GM18499 (cell line): ENCODE results near the gene D2HGDH.

ENCODE experiments used
- ATAC-seq: cut with Tn5 transposase; IDR thresholded peaks from one replicate; pipeline ENCODE4 v1.9.1; 2021; ENCODE audit warnings: moderate number of reproducible peaks; ENCODE audit not compliant: insufficient read depth, unreplicated experiment

D2HGDH gene

DNA sequence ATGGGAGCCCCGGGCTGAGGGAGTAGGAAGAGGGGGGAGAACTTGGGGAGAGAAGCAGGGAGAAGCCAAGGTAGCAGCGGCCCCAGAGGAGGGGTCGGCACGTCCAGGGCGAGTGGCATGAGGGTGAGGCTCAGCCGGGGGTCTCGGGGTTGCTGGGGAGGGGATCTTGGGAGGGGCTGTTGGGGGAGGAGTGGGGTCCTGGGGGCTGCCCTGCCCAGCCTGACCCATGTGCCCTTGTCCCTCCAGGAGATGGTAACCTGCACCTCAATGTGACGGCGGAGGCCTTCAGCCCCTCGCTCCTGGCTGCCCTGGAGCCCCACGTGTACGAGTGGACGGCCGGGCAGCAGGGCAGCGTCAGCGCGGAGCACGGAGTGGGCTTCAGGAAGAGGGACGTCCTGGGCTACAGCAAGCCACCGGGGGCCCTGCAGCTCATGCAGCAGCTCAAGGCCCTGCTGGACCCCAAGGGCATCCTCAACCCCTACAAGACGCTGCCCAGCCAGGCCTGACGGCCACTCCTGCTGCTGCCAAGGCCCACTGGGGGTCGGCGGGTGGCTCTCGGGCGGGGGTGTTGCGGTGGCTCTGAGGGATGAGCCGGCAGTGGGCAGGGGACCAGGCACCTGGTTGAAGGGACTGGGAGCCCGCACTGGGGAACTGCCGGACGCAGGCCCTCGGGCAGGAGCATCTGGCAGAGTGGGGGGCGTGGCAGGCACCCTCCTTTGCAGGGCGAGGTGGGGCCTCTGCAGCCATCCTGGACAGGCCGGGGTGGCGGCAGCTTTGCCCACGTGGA lies 33.2 kb downstream of the D2HGDH start:
- no peak for ATAC-seq

GRCh38 chr2:241768251-241768711 lies 33.9 kb downstream of the D2HGDH start:
- no peak for ATAC-seq

- ATAC-seq: no peak
Observed at GRCh38 chr2:241768850-241769249, 34.4 kb downstream of the D2HGDH start.

DNA sequence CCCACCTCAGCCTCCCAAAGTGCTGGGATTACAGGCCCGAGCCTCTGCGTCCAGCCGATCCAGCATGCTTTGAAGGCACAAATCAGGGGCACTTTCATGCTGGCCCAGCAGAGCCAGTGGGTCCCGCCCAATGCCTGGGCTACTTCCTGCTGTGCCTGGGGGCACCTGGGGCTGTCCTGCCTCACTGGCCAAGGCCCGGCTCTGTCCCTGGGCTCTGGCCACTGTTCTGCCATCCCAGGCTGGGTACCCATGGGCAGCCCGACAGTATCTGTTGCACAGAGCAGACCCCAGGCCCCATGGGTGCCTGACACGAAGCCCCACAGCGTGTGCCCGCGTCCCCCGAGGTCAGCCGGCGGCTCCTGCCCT lies 35.4 kb downstream of the D2HGDH start:
- ATAC-seq: no peak

DNA sequence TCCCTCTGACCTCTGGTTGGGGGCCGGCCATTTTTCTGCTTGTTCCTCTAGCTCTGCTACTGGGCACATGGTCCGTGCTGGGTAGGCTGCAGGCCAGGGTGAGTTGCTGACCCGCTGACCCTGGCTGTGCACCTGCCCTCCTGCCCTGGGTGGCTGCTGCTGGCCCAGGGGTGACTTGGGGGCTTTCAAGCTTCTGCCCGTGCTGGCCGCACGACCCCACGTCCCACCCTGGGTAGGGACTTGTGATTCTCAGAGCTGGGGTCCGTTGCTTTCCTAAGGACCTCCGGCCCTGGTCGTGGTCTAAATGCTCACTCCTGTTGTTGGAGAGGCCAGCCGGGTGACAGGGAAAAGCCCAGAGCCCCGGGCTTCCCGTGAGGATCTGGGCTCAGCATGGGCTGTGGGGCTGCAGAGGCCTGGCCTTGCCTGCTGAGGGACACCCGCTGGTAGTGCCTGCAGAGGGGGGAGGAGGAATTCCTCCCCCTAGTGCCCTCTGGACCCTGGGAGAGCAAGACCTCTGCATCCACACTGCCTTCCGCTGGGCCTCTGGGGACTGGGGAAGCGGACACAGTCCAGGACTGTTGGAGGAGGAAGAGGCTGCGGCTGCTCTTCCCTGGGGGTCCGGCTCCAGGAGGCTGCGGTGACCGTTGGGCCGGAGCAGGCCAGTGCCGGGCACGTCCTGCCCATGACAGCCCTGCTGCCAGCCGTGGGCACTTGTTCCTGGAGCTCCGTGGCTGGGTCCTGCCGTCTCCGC lies 35.9 kb downstream of the D2HGDH start:
- no peak for ATAC-seq

DNA sequence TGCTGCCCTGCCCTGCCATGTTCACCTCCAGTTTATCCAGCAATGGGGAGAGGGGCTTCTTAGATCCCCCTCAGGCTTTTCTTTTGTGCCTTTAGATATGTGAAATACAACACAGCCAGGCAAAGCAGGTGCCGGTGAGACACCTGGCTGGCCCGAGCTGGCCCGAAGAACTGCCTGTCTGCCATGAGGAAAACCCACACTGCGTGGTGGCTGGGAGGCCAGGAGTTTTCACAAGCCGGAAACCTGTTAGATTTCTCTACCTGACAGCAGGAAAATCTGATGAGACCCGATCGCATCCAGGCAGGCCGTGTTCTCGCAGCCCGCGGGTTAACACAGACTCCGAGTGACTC lies 36.5 kb downstream of the D2HGDH start:
- no peak for ATAC-seq

DNA sequence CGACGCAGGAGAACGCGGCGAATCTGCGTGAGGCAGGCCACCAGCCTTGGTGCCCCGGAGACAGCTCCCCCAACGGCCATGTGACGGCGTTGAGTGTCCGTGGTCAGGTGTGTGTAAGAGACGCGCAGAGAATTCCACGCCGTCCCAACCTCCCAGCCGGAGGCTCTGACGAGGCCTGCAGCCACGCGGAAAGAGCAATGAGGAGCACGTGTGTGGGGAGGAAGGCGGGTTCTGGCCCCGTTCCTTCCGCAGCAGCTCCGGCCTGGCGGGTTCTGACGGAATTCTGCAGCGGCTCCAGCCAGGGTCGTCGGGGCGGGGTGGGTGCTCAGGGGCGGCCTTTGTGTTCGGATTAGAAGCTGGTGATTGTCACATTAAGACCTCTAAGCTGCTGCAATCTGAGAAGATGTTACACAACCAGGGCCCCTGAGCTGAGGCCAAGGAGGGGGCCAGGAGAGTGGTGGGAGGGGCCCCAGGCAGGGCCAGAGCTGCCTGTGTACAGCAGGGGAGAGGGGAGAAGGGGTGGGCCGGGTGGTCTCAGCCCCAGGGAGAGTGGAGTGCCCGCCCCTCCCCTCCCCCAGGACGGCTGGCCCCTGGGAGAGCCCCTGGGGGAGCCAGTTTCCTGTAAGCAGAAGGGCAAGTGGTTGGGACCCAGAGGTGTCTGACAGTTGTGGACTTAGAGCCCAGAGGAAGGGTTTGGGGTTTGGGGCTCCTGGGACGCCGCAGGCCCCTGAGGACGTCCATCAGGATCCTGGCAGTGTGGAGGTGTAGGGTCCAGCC lies 37.0 kb downstream of the D2HGDH start:
- no peak for ATAC-seq

GRCh38 chr2:241772063-241772499 lies 37.7 kb downstream of the D2HGDH start:
- no peak for ATAC-seq

- no peak for ATAC-seq
Observed at GRCh38 chr2:241773511-241774418, 39.3 kb downstream of the D2HGDH start.

DNA sequence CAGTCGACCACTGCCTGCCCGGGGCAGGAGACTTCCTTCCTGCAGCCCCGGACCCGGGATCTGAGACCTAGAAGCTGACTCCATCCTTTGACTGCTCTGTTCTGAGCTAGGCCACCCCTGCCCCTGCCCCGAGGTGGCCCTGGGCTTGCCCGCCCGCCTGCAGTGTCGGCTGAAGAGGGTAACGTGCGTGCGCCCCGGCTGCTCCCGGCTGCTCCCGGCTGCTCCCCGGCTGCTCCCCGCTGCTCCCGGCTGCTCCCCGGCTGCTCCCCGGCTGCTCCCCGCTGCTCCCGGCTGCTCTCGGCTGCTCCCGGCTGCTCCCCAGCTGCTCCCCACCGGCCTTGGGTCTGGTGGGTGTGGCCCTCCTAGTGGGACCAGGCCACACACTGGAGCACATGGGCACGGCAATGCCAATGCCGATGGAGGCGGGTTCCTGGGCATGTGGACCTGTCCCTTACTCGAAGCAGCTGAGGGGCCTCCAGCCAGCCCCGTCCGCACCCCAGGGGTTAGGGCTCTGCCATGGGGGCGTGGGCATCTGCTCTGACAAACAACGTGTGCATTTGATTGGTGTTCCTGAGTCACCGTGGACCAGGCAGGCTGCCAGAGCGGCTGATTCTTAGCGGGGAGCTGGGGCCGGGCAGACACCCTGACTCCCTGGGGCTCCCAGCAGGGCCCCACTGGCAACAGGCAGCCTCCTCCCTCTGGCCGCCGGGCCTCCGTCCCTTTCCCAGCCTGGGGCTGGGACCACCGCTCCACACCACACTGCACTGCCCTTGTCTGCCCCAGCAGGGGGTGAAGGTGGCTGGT lies 40.2 kb downstream of the D2HGDH start:
- no peak for ATAC-seq

DNA sequence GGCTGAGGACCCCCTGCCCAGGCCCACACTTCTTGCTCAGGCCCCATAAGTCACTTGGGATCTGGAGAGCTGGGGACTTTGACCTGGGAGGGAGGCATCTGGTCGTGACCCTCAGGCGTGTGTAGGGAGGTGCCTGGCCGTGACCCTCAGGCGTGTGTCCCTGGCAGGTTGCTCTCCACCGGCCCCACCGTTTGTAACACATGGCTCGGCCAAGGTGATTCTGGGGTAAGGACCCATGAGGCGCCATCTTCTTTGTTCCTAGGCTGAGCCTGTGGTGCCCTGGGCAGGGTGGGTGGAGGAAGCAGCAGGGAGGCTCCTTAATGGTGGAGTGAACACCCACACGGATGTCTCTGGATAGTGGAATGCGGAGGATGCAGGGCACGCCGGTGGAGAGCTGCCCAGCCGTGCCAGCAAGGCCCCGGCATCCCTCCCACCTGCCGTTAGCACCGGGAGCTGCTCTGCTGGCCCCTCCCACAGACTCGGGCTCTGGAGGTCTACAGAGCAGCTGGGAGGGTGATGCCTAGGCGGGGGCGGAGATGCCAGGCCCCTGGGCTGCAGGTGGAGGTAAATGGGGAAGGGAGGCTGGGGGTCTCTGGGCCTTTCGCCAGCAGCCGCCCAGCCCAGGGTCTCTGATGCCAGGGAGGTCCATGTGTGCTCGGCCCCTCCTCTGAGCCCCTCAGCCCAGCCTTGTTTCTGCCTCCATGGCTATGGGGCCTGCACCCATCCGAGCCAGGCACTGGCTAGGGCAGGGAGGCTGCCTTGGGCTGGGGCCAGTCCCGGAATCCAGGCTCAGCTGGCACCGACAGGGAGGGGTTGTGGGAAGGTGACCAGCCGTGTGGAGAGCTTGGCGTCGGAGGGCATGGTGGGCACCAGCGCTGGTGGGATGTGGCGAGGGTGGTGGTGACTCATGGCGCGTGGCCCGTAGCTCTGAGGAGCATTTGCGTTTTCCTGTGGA lies 41.1 kb downstream of the D2HGDH start:
- ATAC-seq: no peak

- no peak for ATAC-seq
Observed at GRCh38 chr2:241776336-241777169, 42.1 kb downstream of the D2HGDH start, which contains the start of gene GAL3ST2. GAL3ST2 (plus strand) TSS chr2:241776822; CDS start chr2:241776956, 134 bp downstream.

DNA sequence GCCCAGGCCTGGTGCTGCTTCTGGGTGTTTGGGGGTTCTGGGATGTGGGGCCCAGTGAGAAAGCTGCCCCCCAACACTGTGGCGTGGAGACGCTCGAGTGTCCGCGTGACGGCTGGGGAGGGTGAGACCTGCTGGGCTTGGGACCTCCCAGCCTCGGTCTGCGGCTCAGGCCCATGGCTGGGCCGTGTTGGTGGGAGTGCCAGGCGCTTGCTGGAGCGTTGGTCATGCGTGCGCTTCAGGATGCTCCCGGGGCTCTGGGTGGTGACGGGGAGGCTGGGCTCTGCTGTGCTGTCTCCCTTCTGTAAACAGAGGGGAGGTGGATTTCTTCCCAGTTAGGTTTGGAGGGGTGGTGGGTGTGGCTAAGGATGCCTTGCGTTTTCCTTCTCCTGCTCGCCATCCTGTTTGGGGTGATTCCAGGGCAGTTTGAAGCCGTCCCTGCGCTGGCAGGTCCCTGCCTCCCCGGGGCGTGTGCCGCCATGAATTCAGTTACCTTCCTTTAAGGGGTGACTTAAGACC lies 42.8 kb downstream of the D2HGDH start:
- ATAC-seq: no peak

- ATAC-seq: no peak
Observed at GRCh38 chr2:241777686-241778627, 43.5 kb downstream of the D2HGDH start.

- ATAC-seq: no peak
Observed at GRCh38 chr2:241780939-241781569, 46.6 kb downstream of the D2HGDH start.
